PFSK-1 (cell line): Measurements from ENCODE around the gene VTI1A.

Experiments
- FOXP2 ChIP-seq: optimal IDR thresholded peaks from 2 replicates; pipeline ENCODE3; 2011; ENCODE audit warnings: borderline replicate concordance, control low read depth, inconsistent platforms; ENCODE audit not compliant: insufficient read depth; ENCODE audit errors: extremely low read length, extremely low read depth
- POLR2AphosphoS5 ChIP-seq: IDR thresholded peaks from 2 replicates; pipeline ENCODE4 v1.6.1; 2012; ENCODE audit warnings: low read depth, mild to moderate bottlenecking, control low read depth, low read length, moderate library complexity
- REST ChIP-seq, 2 experiments: IDR thresholded peaks; 2 replicates each; pipeline versions ENCODE4 v1.6.1 to v1.8.0; 2011 to 2012; ENCODE audit warnings: low read depth in 2 of 2, low read length in 2 of 2, control low read depth in 1 of 2, inconsistent platforms in 1 of 2, mild to moderate bottlenecking in 1 of 2, moderate library complexity in 1 of 2; ENCODE audit not compliant: insufficient read depth in 1 of 2
- SIN3A ChIP-seq: IDR thresholded peaks from 2 replicates; pipeline ENCODE4 v1.6.1; 2012; ENCODE audit warnings: mild to moderate bottlenecking, low read length, moderate library complexity, borderline replicate concordance; ENCODE audit not compliant: insufficient read depth
- TAF1 ChIP-seq: IDR thresholded peaks from 2 replicates; pipeline ENCODE4 v1.6.1; 2012; ENCODE audit warnings: low read length, control low read depth, borderline replicate concordance; ENCODE audit not compliant: insufficient read depth

VTI1A gene

GRCh38 chr10:112603062-112603461 is 156.0 kb downstream of the VTI1A start:
- TF ChIP-seq FOXP2 (no peak), POLR2AphosphoS5 (no peak), SIN3A (no peak), REST (IDR thresholded peaks at IDR 0.05; ENCODE audit: insufficient read depth in 1 of 2, low read depth in 2 of 2, low read length in 2 of 2) (no peak), TAF1 (no peak)

GRCh38 chr10:112605063-112605462 is 158.0 kb downstream of the VTI1A start:
- no peak for TF ChIP-seq POLR2AphosphoS5
- TF ChIP-seq FOXP2: no peak

GRCh38 chr10:112607506-112607905 is 160.5 kb downstream of the VTI1A start:
- TF ChIP-seq SIN3A (no peak), TAF1 (no peak), FOXP2 (no peak), POLR2AphosphoS5 (no peak), REST (IDR thresholded peaks at IDR 0.05; ENCODE audit: insufficient read depth in 1 of 2, low read depth in 2 of 2, low read length in 2 of 2) (no peak)

GRCh38 chr10:112613620-112614019 is 166.6 kb downstream of the VTI1A start:
- TF ChIP-seq SIN3A (no peak), REST (IDR thresholded peaks at IDR 0.05; ENCODE audit: insufficient read depth in 1 of 2, low read depth in 2 of 2, low read length in 2 of 2) (no peak), TAF1 (no peak), POLR2AphosphoS5 (no peak), FOXP2 (no peak)

- TF ChIP-seq POLR2AphosphoS5: no peak
- no peak for TF ChIP-seq TAF1
- no peak for TF ChIP-seq SIN3A
- no peak for TF ChIP-seq REST (IDR thresholded peaks at IDR 0.05; ENCODE audit: insufficient read depth in 1 of 2, low read depth in 2 of 2, low read length in 2 of 2)
- TF ChIP-seq FOXP2: no peak
Observed at GRCh38 chr10:112614072-112614471, 167.1 kb downstream of the VTI1A start.
